ENCODE data around the gene TPD52L1. TPM values are rescaled to one million over a fixed set of nuclear protein-coding genes. Genes with fewer than 3 reads are reported as not detected.

TPD52L1 gene
- total and polyA plus RNA-seq, 2 of the 4 experiments (the other 2 are of a cell fraction): 10.2 to 13.5 TPM

- intact Hi-C loops (cut with micrococcal nuclease): no loop called here
Observed at GRCh38 chr6:125230674-125231073, 77.1 kb downstream of the TPD52L1 start.

More at GRCh38 chr6:125230674-125231073, 77.1 kb downstream of the TPD52L1 start:
- peaks cover 9% of the 10 kb centered on the region for H3K4me1 ChIP-seq (ENCODE audit: control insufficient read depth, insufficient read depth, low read length)
- no peak overlapping the region for H3K56ac ChIP-seq (ENCODE audit: extremely low read depth, insufficient read depth, low read length)
- no peak overlapping the region for H2AFZ ChIP-seq (replicated peaks; ENCODE audit: low read length, poor library complexity)
- no peaks in the 10 kb centered on the region for H4K20me1 ChIP-seq (ENCODE audit: insufficient read depth, low read length)
- no peak overlapping the region for H3K4me3 ChIP-seq (ENCODE audit: insufficient read depth, low read depth, low read length)
- no peak overlapping the region for H4K91ac ChIP-seq (ENCODE audit: insufficient read depth, low read depth, low read length)
- H2BK20ac ChIP-seq (ENCODE audit: low read depth, low read length): peak overlapping the region; percentile 28
- no CpG with 5 or more reads among the region's 3 CpGs for WGBS, 2 experiments (ENCODE audit: extremely low coverage in 2 of 2, insufficient read length in 1 of 2)
- ChIA-PET POLR2A (ENCODE audit: unreplicated experiment) (no interaction called here), CTCF (no interaction called here)
- no peaks in the 10 kb centered on the region; the same call in 1 of the 2 replicates for H3K9me1 ChIP-seq (ENCODE audit: insufficient read depth, low read length)
- TF ChIP-seq USF2 (IDR thresholded peaks at IDR 0.05; ENCODE audit: low read depth, low read length) (no peak), NFE2L2 (IDR thresholded peaks at IDR 0.05; ENCODE audit: low read depth, low read length) (no peak)
- H3K4ac ChIP-seq (ENCODE audit: low read depth, low read length): no peak overlapping the region
- H2BK120ac ChIP-seq (ENCODE audit: low read depth, low read length): no peak overlapping the region; the same call in 1 of the 2 replicates
- H2AK5ac ChIP-seq (ENCODE audit: low read depth, low read length): no peak overlapping the region
- no peak overlapping the region for H3K9ac ChIP-seq (ENCODE audit: low read depth, low read length)
- peak overlapping the region; percentile 47; the same call in 1 of the 2 replicates for H4K5ac ChIP-seq (ENCODE audit: low read depth, low read length)
- no peak overlapping the region for H2AK9ac ChIP-seq (replicated peaks; ENCODE audit: low read depth, low read length, poor library complexity)
- H3K9me3 ChIP-seq (ENCODE audit: control insufficient read depth, insufficient read depth, low read length): no peaks in the 10 kb centered on the region
- H3K23ac ChIP-seq (ENCODE audit: low read depth, low read length): no peak overlapping the region
- DNase-seq (no peak), ATAC-seq (ENCODE audit: low read depth) (no peak)
- 0 out of 4 replicates have a peak overlapping the region, but pooled peaks of 1 of the 2 experiments have one; percentile 13 for H4K8ac ChIP-seq (ENCODE audit: low read depth in 2 of 2, low read length in 2 of 2)
- no peak overlapping the region for H3K4me2 ChIP-seq (ENCODE audit: low read depth, low read length)
- peak overlapping the region; percentile 5 for H2BK5ac ChIP-seq (ENCODE audit: low read depth, low read length, poor library complexity, severe bottlenecking)
- in situ Hi-C loops (cut with MboI; ENCODE audit: low sequenced_read_pairs) (no loop called here), dilution Hi-C loops (cut with HindIII; ENCODE audit: low sequenced_read_pairs, unreplicated experiment) (no loop called here)
- no peaks in the 10 kb centered on the region for H3K79me1 ChIP-seq (ENCODE audit: low read depth in 1 of 2, low read length in 2 of 2)
- no peaks in the 10 kb centered on the region for H3K27me3 ChIP-seq (ENCODE audit: control insufficient read depth, insufficient read depth, low read length)
- no peaks in the 10 kb centered on the region for H3K36me3 ChIP-seq (ENCODE audit: control insufficient read depth, insufficient read depth, low read length)
- H3K18ac ChIP-seq (ENCODE audit: low read depth, low read length): peak overlapping the region; percentile 60; the same call in 1 of the 2 replicates
- H2BK15ac ChIP-seq (ENCODE audit: low read depth, low read length): no peak overlapping the region; the same call in 2 of the 3 replicates
- BruUV-seq (replicated peaks): no TSS peak
- no peak overlapping the region for H3K14ac ChIP-seq (replicated peaks; ENCODE audit: low read depth, low read length)
- no peak overlapping the region for H3K27ac ChIP-seq (ENCODE audit: insufficient read depth, low read length)

All from IMR-90 (cell line).